GM21825 (cell line): ENCODE results near the gene GPR68.

Experiments used
- ATAC-seq: cut with Tn5 transposase; IDR thresholded peaks from one replicate; pipeline ENCODE4 v1.9.1; 2021; ENCODE audit warnings: mild to moderate bottlenecking, moderate library complexity; ENCODE audit not compliant: unreplicated experiment

GPR68 gene

GRCh38 chr14:91244501-91244901 lies at the start of gene GPR68:
GPR68 (minus strand) TSS chr14:91244704; CDS start chr14:91235050, 9,654 bp downstream.
- ATAC-seq, result no peak

GRCh38 chr14:91294153-91294552 lies 49.6 kb upstream of the GPR68 start:
- no peak for ATAC-seq

- no peak for ATAC-seq
Observed at GRCh38 chr14:91293281-91293680, 48.8 kb upstream of the GPR68 start.

- no peak for ATAC-seq
Observed at GRCh38 chr14:91292491-91292890, 48.0 kb upstream of the GPR68 start.

GRCh38 chr14:91291786-91292405 lies 47.4 kb upstream of the GPR68 start:
- ATAC-seq, result no peak

- no peak for ATAC-seq
Observed at GRCh38 chr14:91290986-91291385, 46.5 kb upstream of the GPR68 start.

- no peak for ATAC-seq
Observed at GRCh38 chr14:91289464-91289863, 45.0 kb upstream of the GPR68 start.

GRCh38 chr14:91288876-91289275 lies 44.4 kb upstream of the GPR68 start:
- no peak for ATAC-seq

GRCh38 chr14:91286530-91286937 lies 42.0 kb upstream of the GPR68 start:
- no peak for ATAC-seq

GRCh38 chr14:91284791-91285548 lies 40.5 kb upstream of the GPR68 start:
- ATAC-seq, result no peak

GRCh38 chr14:91284146-91284790 lies 39.8 kb upstream of the GPR68 start:
- ATAC-seq, result no peak

- ATAC-seq, result no peak
Observed at GRCh38 chr14:91283666-91284065, 39.2 kb upstream of the GPR68 start.

- ATAC-seq, result no peak
Observed at GRCh38 chr14:91282954-91283645, 38.6 kb upstream of the GPR68 start.

- no peak for ATAC-seq
Observed at GRCh38 chr14:91281346-91281745, 36.8 kb upstream of the GPR68 start.

GRCh38 chr14:91280129-91280528 lies 35.6 kb upstream of the GPR68 start:
- no peak for ATAC-seq

GRCh38 chr14:91279354-91279753 lies 34.9 kb upstream of the GPR68 start:
- ATAC-seq, result no peak

GRCh38 chr14:91278383-91278715 lies 33.8 kb upstream of the GPR68 start:
- ATAC-seq, result no peak

- no peak for ATAC-seq
Observed at GRCh38 chr14:91277546-91278382, 33.3 kb upstream of the GPR68 start.

GRCh38 chr14:91274796-91275195 lies 30.3 kb upstream of the GPR68 start:
- ATAC-seq, result no peak

GRCh38 chr14:91273885-91274273 lies 29.4 kb upstream of the GPR68 start:
- ATAC-seq, result no peak
